Measurements from ENCODE around the gene ATM. TPM values are rescaled to one million over a fixed set of nuclear protein-coding genes. Genes with fewer than 3 reads are reported as not detected.

Gene ATM
- total RNA-seq, 5 donors from 2014 or later (not counting 1 experiment from before 2014, with no cell fraction given), result 376 to 547 (median 410) TPM

- peaks cover 2 to 14% (median 9%) of the 10 kb centered on the region in 3 donors for H3K4me1 Mint-ChIP-seq
- H3K4me1 ChIP-seq (ENCODE audit: control insufficient read depth in 1 of 2, extremely low read depth in 1 of 2, insufficient read depth in 2 of 2, low read length in 2 of 2), result no peaks in the 10 kb centered on the region
- no peak overlapping the region for H3K4me3 Mint-ChIP-seq
- H3K27ac Mint-ChIP-seq, result peak overlapping the region in 1 of 2 donors; percentile 1
- H3K27me3 ChIP-seq (replicated peaks in 1 of 2; ENCODE audit: control insufficient read depth in 2 of 2, extremely low read depth in 1 of 2, insufficient read depth in 2 of 2, low read length in 1 of 2), result no peaks in the 10 kb centered on the region
- ChIA-PET CTCF (no interaction called here), POLR2A (no interaction called here)
- DNase-seq (no peak), ATAC-seq (replicated peaks in 1 of 4) (no peak)
- no peak overlapping the region for H3K27ac ChIP-seq (ENCODE audit: low read length)
- H3K4me3 ChIP-seq (ENCODE audit: control insufficient read depth in 1 of 2, extremely low read depth in 1 of 2, low read length in 1 of 2), result no peak overlapping the region
- H3K9me3 ChIP-seq, result no peaks in the 10 kb centered on the region
- no peaks in the 10 kb centered on the region for H3K27me3 Mint-ChIP-seq
- peaks cover 56% of the 10 kb centered on the region for H3K36me3 Mint-ChIP-seq
- no peaks in the 10 kb centered on the region for H3K9me3 Mint-ChIP-seq
- peaks cover 3 to 94% of the 10 kb centered on the region in 2 donors for H3K36me3 ChIP-seq (ENCODE audit: control insufficient read depth in 2 of 2, extremely low read depth in 1 of 2, insufficient read depth in 1 of 2, low read length in 1 of 2)
Measured at GRCh38 chr11:108324587-108324986, 101.7 kb downstream of the ATM start.

DNA sequence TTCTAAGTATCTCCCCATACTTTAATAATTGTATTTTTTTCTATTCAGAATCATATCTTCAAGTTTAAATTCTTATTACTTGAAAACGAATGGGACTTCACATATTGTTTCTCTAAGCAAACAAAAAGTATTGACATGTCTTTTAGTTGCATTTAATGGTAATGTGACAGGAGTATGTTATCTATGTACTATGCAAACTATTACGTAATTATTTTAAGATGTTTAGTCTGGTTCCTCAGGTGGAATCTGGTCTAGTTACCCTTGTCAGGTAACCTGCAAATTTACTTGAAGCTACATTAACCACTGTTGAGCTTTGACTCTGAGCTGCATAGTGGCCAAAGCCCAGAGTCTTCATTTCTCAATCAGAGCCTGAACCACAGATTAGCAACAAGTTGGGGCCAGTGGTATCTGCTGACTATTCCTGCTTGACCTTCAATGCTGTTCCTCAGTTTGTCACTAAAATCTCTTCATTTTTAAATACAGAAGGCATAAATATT is 110.6 kb downstream of the ATM start:
- POLR2A ChIA-PET, result interaction anchor here in 1 of 2 donors (0.6 kb wide), 1 partner anchor 250 kb away, joined by 3 read pairs; no protein-coding TSS in a partner anchor
- Histone ChIP-seq H3K36me3 (ENCODE audit: control insufficient read depth in 2 of 2, extremely low read depth in 1 of 2, insufficient read depth in 1 of 2, low read length in 1 of 2) (peaks cover 7 to 90% of the 10 kb centered on the region in 2 donors), H3K27ac (ENCODE audit: low read length) (no peak overlapping the region), H3K9me3 (no peaks in the 10 kb centered on the region), H3K27me3 (replicated peaks in 1 of 2; ENCODE audit: control insufficient read depth in 2 of 2, extremely low read depth in 1 of 2, insufficient read depth in 2 of 2, low read length in 1 of 2) (no peaks in the 10 kb centered on the region), H3K4me3 (ENCODE audit: control insufficient read depth in 1 of 2, extremely low read depth in 1 of 2, low read length in 1 of 2) (no peak overlapping the region), H3K4me1 (ENCODE audit: control insufficient read depth in 1 of 2, extremely low read depth in 1 of 2, insufficient read depth in 2 of 2, low read length in 2 of 2) (no peaks in the 10 kb centered on the region)
- Mint-ChIP-seq H3K9me3 (no peaks in the 10 kb centered on the region), H3K27me3 (no peaks in the 10 kb centered on the region), H3K27ac (no peak overlapping the region), H3K36me3 (peaks cover 77% of the 10 kb centered on the region), H3K4me1 (peaks cover 9 to 16% (median 13%) of the 10 kb centered on the region in 3 donors), H3K4me3 (no peak overlapping the region)
- CTCF ChIA-PET, result no interaction called here
- ATAC-seq (replicated peaks in 1 of 4), result no peak
- 100% methylated on average over 1 of the region's 2 CpGs for WGBS (ENCODE audit: insufficient coverage)
- no peak for DNase-seq

- POLR2A ChIA-PET, result interaction anchor here in 1 of 2 donors (1.1 kb wide), 1 partner anchor 124 kb away, joined by 4 read pairs; no protein-coding TSS in a partner anchor
- CTCF ChIA-PET, result interaction anchor here in 1 of 2 donors (0.5 kb wide), 1 partner anchor 152 kb away, joined by 3 read pairs; no protein-coding TSS in a partner anchor
Measured at GRCh38 chr11:108338750-108339149, 115.9 kb downstream of the ATM start.

GRCh38 chr11:108340973-108341372 is 118.1 kb downstream of the ATM start:
- ATAC-seq (replicated peaks in 1 of 4) (peak in 1 of 4 experiments; percentile 38), DNase-seq (no peak)
- Histone ChIP-seq H3K9me3 (no peaks in the 10 kb centered on the region), H3K4me3 (ENCODE audit: control insufficient read depth in 1 of 2, extremely low read depth in 1 of 2, low read length in 1 of 2) (no peak overlapping the region), H3K36me3 (ENCODE audit: control insufficient read depth in 2 of 2, extremely low read depth in 1 of 2, insufficient read depth in 1 of 2, low read length in 1 of 2) (peaks cover 2 to 59% of the 10 kb centered on the region in 2 donors), H3K27ac (ENCODE audit: low read length) (no peak overlapping the region), H3K4me1 (ENCODE audit: control insufficient read depth in 1 of 2, extremely low read depth in 1 of 2, insufficient read depth in 2 of 2, low read length in 2 of 2) (no peaks in the 10 kb centered on the region), H3K27me3 (replicated peaks in 1 of 2; ENCODE audit: control insufficient read depth in 2 of 2, extremely low read depth in 1 of 2, insufficient read depth in 2 of 2, low read length in 1 of 2) (no peaks in the 10 kb centered on the region)
- Mint-ChIP-seq H3K27ac (no peak overlapping the region), H3K27me3 (no peaks in the 10 kb centered on the region), H3K9me3 (no peaks in the 10 kb centered on the region), H3K4me1 (peaks cover 28 to 33% (median 29%) of the 10 kb centered on the region in 3 donors), H3K4me3 (no peak overlapping the region), H3K36me3 (peaks cover 42% of the 10 kb centered on the region)
- no CpG with 5 or more reads among the region's 1 CpG for WGBS (ENCODE audit: insufficient coverage)
- POLR2A ChIA-PET, result interaction anchor here in 1 of 2 donors (0.6 kb wide), 1 partner anchor 853 kb away, joined by 4 read pairs; no protein-coding TSS in a partner anchor
- CTCF ChIA-PET, result no interaction called here

More at GRCh38 chr11:108338750-108339149, 115.9 kb downstream of the ATM start:
- Histone ChIP-seq H3K36me3 (ENCODE audit: control insufficient read depth in 2 of 2, extremely low read depth in 1 of 2, insufficient read depth in 1 of 2, low read length in 1 of 2) (peaks cover 2 to 60% of the 10 kb centered on the region in 2 donors), H3K4me1 (ENCODE audit: control insufficient read depth in 1 of 2, extremely low read depth in 1 of 2, insufficient read depth in 2 of 2, low read length in 2 of 2) (no peaks in the 10 kb centered on the region), H3K27ac (ENCODE audit: low read length) (no peak overlapping the region), H3K4me3 (ENCODE audit: control insufficient read depth in 1 of 2, extremely low read depth in 1 of 2, low read length in 1 of 2) (no peak overlapping the region), H3K27me3 (replicated peaks in 1 of 2; ENCODE audit: control insufficient read depth in 2 of 2, extremely low read depth in 1 of 2, insufficient read depth in 2 of 2, low read length in 1 of 2) (no peaks in the 10 kb centered on the region), H3K9me3 (no peaks in the 10 kb centered on the region)
- Mint-ChIP-seq H3K4me1 (peaks cover 12 to 24% (median 17%) of the 10 kb centered on the region in 3 donors), H3K9me3 (no peaks in the 10 kb centered on the region), H3K27ac (peak overlapping the region in 1 of 2 donors; percentile 0), H3K36me3 (peaks cover 46% of the 10 kb centered on the region), H3K4me3 (no peak overlapping the region), H3K27me3 (no peaks in the 10 kb centered on the region)
- ATAC-seq (replicated peaks in 1 of 4) (no peak), DNase-seq (no peak)
- 89% methylated on average over 1 of the region's 2 CpGs for WGBS (ENCODE audit: insufficient coverage)

GRCh38 chr11:108341654-108342053 is 118.8 kb downstream of the ATM start:
- H3K36me3 Mint-ChIP-seq, result peaks cover 40% of the 10 kb centered on the region
- Histone ChIP-seq H3K27me3 (replicated peaks in 1 of 2; ENCODE audit: control insufficient read depth in 2 of 2, extremely low read depth in 1 of 2, insufficient read depth in 2 of 2, low read length in 1 of 2) (no peaks in the 10 kb centered on the region), H3K4me3 (ENCODE audit: control insufficient read depth in 1 of 2, extremely low read depth in 1 of 2, low read length in 1 of 2) (no peak overlapping the region), H3K9me3 (no peaks in the 10 kb centered on the region), H3K36me3 (ENCODE audit: control insufficient read depth in 2 of 2, extremely low read depth in 1 of 2, insufficient read depth in 1 of 2, low read length in 1 of 2) (peaks cover 2 to 57% of the 10 kb centered on the region in 2 donors), H3K27ac (ENCODE audit: low read length) (no peak overlapping the region), H3K4me1 (ENCODE audit: control insufficient read depth in 1 of 2, extremely low read depth in 1 of 2, insufficient read depth in 2 of 2, low read length in 2 of 2) (no peaks in the 10 kb centered on the region)
- no peaks in the 10 kb centered on the region for H3K9me3 Mint-ChIP-seq
- peak overlapping the region in 1 of 2 donors; percentile 28 for H3K27ac Mint-ChIP-seq
- H3K4me1 Mint-ChIP-seq, result peaks cover 26 to 33% (median 27%) of the 10 kb centered on the region in 3 donors
- ATAC-seq (replicated peaks in 1 of 4) (no peak), DNase-seq (no peak)
- ChIA-PET CTCF (interaction anchor here (0.9 to 1.3 kb wide), 3 partner anchors 10 to 223 kb away, joined by 3 read pairs; no protein-coding TSS in a partner anchor), POLR2A (interaction anchor here (0.8 kb wide), 2 partner anchors 105 to 305 kb away, joined by 3 read pairs; no protein-coding TSS in a partner anchor)
- H3K4me3 Mint-ChIP-seq, result no peak overlapping the region
- 71% methylated on average over 1 of the region's 4 CpGs for WGBS (ENCODE audit: insufficient coverage)
- no peaks in the 10 kb centered on the region for H3K27me3 Mint-ChIP-seq

DNA sequence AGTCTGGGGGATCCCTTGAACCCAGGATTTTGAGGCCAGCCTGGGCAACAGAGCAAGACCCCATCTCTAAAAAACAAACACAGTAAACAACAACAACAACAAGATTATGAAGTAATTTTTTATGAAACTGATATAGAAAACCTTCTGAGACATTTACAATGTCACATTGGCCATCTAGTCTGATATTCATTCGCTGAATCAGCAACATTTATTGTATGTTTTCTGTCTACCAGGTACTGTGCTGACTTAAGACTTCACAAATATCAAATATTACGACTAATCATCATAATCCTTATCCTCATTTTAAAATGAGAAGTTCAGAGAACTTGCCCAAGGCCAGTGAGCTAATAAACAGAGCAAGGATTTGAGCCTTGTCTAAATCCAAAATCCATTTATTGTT is 120.8 kb downstream of the ATM start:
- ATAC-seq (replicated peaks in 1 of 4) (no peak), DNase-seq (no peak)
- Histone ChIP-seq H3K9me3 (no peaks in the 10 kb centered on the region), H3K36me3 (ENCODE audit: control insufficient read depth in 2 of 2, extremely low read depth in 1 of 2, insufficient read depth in 1 of 2, low read length in 1 of 2) (peaks cover 2 to 57% of the 10 kb centered on the region in 2 donors), H3K4me1 (ENCODE audit: control insufficient read depth in 1 of 2, extremely low read depth in 1 of 2, insufficient read depth in 2 of 2, low read length in 2 of 2) (no peaks in the 10 kb centered on the region), H3K27me3 (replicated peaks in 1 of 2; ENCODE audit: control insufficient read depth in 2 of 2, extremely low read depth in 1 of 2, insufficient read depth in 2 of 2, low read length in 1 of 2) (no peaks in the 10 kb centered on the region), H3K27ac (ENCODE audit: low read length) (no peak overlapping the region), H3K4me3 (ENCODE audit: control insufficient read depth in 1 of 2, extremely low read depth in 1 of 2, low read length in 1 of 2) (no peak overlapping the region)
- H3K9me3 Mint-ChIP-seq, result no peaks in the 10 kb centered on the region
- H3K4me1 Mint-ChIP-seq, result peaks cover 23 to 30% (median 28%) of the 10 kb centered on the region in 3 donors
- no CpG with 5 or more reads among the region's 2 CpGs for WGBS (ENCODE audit: insufficient coverage)
- POLR2A ChIA-PET, result no interaction called here
- peaks cover 41% of the 10 kb centered on the region for H3K36me3 Mint-ChIP-seq
- CTCF ChIA-PET, result no interaction called here
- peak overlapping the region; percentile 29 to 49 for H3K27ac Mint-ChIP-seq
- no peak overlapping the region for H3K4me3 Mint-ChIP-seq
- H3K27me3 Mint-ChIP-seq, result no peaks in the 10 kb centered on the region

Measured in T-cell (primary cell).